GOT3 (cell line): Measurements from ENCODE around the gene ZNF366.

Experiments
- DNase-seq: peaks from one replicate; lab custom pipeline; 2025; ENCODE audit warnings: mixed read lengths; lab: John Stamatoyannopoulos, UW

ZNF366 gene

GRCh38 chr5:72488756-72489155 is 18.5 kb downstream of the ZNF366 start:
- no peak for DNase-seq

- DNase-seq: no peak
Measured at GRCh38 chr5:72487177-72487576, 20.0 kb downstream of the ZNF366 start.

- DNase-seq: no peak
Measured at GRCh38 chr5:72486371-72486770, 20.8 kb downstream of the ZNF366 start.

- DNase-seq: no peak
Measured at GRCh38 chr5:72485430-72485974, 21.7 kb downstream of the ZNF366 start.

- no peak for DNase-seq
Measured at GRCh38 chr5:72482046-72482445, 25.2 kb downstream of the ZNF366 start.

- no peak for DNase-seq
Measured at GRCh38 chr5:72480841-72481240, 26.4 kb downstream of the ZNF366 start.

- no peak for DNase-seq
Measured at GRCh38 chr5:72479921-72480320, 27.3 kb downstream of the ZNF366 start.

GRCh38 chr5:72478684-72479083 is 28.5 kb downstream of the ZNF366 start:
- DNase-seq: no peak

- no peak for DNase-seq
Measured at GRCh38 chr5:72478276-72478675, 28.9 kb downstream of the ZNF366 start.

- no peak for DNase-seq
Measured at GRCh38 chr5:72477644-72478043, 29.6 kb downstream of the ZNF366 start.

- no peak for DNase-seq
Measured at GRCh38 chr5:72477176-72477575, 30.0 kb downstream of the ZNF366 start.

- no peak for DNase-seq
Measured at GRCh38 chr5:72476721-72477120, 30.5 kb downstream of the ZNF366 start.

GRCh38 chr5:72476275-72476674 is 30.9 kb downstream of the ZNF366 start:
- no peak for DNase-seq

- DNase-seq: no peak
Measured at GRCh38 chr5:72474516-72474915, 32.7 kb downstream of the ZNF366 start.

- DNase-seq: no peak
Measured at GRCh38 chr5:72474046-72474500, 33.1 kb downstream of the ZNF366 start.

- peak; percentile 5 for DNase-seq
Measured at GRCh38 chr5:72472666-72473422, 34.4 kb downstream of the ZNF366 start.

GRCh38 chr5:72472031-72472430 is 35.2 kb downstream of the ZNF366 start:
- no peak for DNase-seq

GRCh38 chr5:72470826-72471225 is 36.4 kb downstream of the ZNF366 start:
- no peak for DNase-seq

GRCh38 chr5:72468606-72469005 is 38.6 kb downstream of the ZNF366 start:
- DNase-seq: no peak

GRCh38 chr5:72468024-72468423 is 39.2 kb downstream of the ZNF366 start:
- DNase-seq: no peak

- DNase-seq: no peak
Measured at GRCh38 chr5:72467461-72467860, 39.7 kb downstream of the ZNF366 start.

- no peak for DNase-seq
Measured at GRCh38 chr5:72465601-72466563, 41.3 kb downstream of the ZNF366 start.

- DNase-seq: no peak
Measured at GRCh38 chr5:72465066-72465465, 42.1 kb downstream of the ZNF366 start.
